ENCODE data around the gene PTPRZ1. TPM values are rescaled to one million over a fixed set of nuclear protein-coding genes. Genes with fewer than 3 reads are reported as not detected.

Gene PTPRZ1
- polyA plus RNA-seq, 1 of the 3 experiments (the other 2 are of a cell fraction), result not detected

GRCh38 chr7:121831801-121832200 is 41.2 kb upstream of the PTPRZ1 start:
- Histone ChIP-seq H3K9ac (no peak overlapping the region), H3K4me1 (ENCODE audit: control insufficient read depth in 1 of 2, insufficient read depth in 2 of 2, low read depth in 1 of 2, low read length in 1 of 2) (no peaks in the 10 kb centered on the region), H3K4me3 (ENCODE audit: low read depth in 2 of 2, low read length in 1 of 2) (no peak overlapping the region), H3K9me3 (no peaks in the 10 kb centered on the region), H2AFZ (ENCODE audit: low read depth) (no peak overlapping the region), H3F3A (replicated peaks; ENCODE audit: insufficient read depth) (no peaks in the 10 kb centered on the region), H3K4me2 (no peak overlapping the region), H3K27me3 (ENCODE audit: insufficient read depth) (peaks cover 6% of the 10 kb centered on the region; the same call in 1 of the 2 replicates), H4K20me1 (ENCODE audit: insufficient read depth) (no peaks in the 10 kb centered on the region), H3K27ac (ENCODE audit: low read depth in 2 of 2, low read length in 1 of 2) (no peak overlapping the region), H3K36me3 (replicated peaks in 1 of 2; ENCODE audit: control insufficient read depth in 1 of 2, insufficient read depth in 2 of 2, low read length in 1 of 2) (no peaks in the 10 kb centered on the region), H3K79me2 (ENCODE audit: insufficient read depth) (no peaks in the 10 kb centered on the region), H3K9me2 (no peaks in the 10 kb centered on the region)
- WGBS (ENCODE audit: low lambda C conversion rate), result 2% methylated on average over 5 of the region's 5 CpGs
- POLR2A ChIA-PET, result no interaction called here
- DNase-seq, result no peak
- TF ChIP-seq USF2 (IDR thresholded peaks at IDR 0.05; ENCODE audit: borderline replicate concordance, low read depth, low read length) (no peak), CTCF (IDR thresholded peaks at IDR 0.05) (no peak), RCOR1 (IDR thresholded peaks at IDR 0.05; ENCODE audit: low read length) (no peak), REST (IDR thresholded peaks at IDR 0.05; ENCODE audit: low read depth, low read length) (no peak), TAF1 (IDR thresholded peaks at IDR 0.05; ENCODE audit: borderline replicate concordance, low read depth, low read length) (no peak), IRF3 (IDR thresholded peaks at IDR 0.05; ENCODE audit: low read depth, low read length) (no peak), TCF12 (IDR thresholded peaks at IDR 0.05) (no peak), RFX5 (IDR thresholded peaks at IDR 0.05; ENCODE audit: low read length) (no peak)
- TF ChIP-seq, protein P1, sequence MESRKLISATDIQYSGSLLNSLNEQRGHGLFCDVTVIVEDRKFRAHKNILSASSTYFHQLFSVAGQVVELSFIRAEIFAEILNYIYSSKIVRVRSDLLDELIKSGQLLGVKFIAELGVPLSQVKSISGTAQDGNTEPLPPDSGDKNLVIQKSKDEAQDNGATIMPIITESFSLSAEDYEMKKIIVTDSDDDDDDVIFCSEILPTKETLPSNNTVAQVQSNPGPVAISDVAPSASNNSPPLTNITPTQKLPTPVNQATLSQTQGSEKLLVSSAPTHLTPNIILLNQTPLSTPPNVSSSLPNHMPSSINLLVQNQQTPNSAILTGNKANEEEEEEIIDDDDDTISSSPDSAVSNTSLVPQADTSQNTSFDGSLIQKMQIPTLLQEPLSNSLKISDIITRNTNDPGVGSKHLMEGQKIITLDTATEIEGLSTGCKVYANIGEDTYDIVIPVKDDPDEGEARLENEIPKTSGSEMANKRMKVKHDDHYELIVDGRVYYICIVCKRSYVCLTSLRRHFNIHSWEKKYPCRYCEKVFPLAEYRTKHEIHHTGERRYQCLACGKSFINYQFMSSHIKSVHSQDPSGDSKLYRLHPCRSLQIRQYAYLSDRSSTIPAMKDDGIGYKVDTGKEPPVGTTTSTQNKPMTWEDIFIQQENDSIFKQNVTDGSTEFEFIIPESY (IDR thresholded peaks at IDR 0.05; ENCODE audit: borderline replicate concordance, low read depth), result no peak
- CTCF ChIA-PET, result no interaction called here
